AG09319 (cell line): ENCODE data around the gene SGPL1.

ENCODE experiments used
- DNase-seq: peaks from one replicate; pipeline ENCODE4 v3.0.0-alpha.2; 2010; ENCODE audit warnings: low read depth; ENCODE audit errors: extremely low read depth
- TF ChIP-seq, protein P1 (sequence below): IDR thresholded peaks from 2 replicates; pipeline ENCODE4 v1.5.1; 2011; ENCODE audit warnings: low read depth, mild to moderate bottlenecking, inconsistent platforms, low read length, moderate library complexity

The SGPL1 gene

DNA sequence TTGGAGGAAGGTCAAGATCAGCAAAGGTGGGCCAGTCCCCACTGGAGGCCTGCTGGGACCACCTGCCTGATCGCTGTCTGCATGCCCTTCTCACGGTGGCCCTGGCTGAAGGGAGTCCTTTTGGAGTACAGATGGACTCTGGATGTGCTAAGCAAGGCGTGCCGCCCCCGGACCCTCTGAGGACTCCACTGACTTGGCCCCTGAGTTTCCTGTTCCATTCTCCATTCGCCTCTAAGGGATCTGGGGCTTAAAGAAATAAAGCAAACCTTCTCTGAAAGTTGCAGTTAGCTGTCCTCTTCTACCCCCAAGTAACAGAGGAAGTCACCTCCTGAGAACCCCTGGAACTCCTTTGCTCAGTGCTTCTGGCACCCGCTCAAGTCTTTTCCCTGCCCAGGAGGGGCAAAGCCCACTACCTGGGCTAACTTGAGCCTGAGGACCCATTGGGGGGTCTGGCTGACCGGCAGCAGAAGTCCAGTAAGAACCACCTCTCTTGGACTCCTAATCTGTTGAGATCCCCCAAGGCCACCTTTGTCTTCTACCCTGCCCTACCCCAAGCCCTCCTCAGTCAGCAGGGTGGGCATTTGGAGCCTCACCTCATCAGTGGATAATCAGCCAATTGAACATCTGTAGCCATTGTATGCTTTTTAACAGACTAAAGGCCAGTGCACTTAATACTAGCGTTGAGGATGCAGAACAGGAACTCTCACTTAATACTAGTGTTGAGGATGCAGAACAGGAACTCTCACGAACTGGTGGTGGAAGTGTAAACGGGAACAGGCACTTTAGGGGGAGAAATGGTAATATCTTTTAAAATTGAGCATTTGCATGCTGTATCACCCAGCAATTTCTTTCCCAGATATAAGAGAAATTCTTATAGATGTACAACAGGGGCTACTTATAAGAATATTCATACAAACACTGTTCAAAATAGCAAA lies 32.7 kb upstream of the SGPL1 start:
- no peak for DNase-seq
- TF ChIP-seq, protein P1, sequence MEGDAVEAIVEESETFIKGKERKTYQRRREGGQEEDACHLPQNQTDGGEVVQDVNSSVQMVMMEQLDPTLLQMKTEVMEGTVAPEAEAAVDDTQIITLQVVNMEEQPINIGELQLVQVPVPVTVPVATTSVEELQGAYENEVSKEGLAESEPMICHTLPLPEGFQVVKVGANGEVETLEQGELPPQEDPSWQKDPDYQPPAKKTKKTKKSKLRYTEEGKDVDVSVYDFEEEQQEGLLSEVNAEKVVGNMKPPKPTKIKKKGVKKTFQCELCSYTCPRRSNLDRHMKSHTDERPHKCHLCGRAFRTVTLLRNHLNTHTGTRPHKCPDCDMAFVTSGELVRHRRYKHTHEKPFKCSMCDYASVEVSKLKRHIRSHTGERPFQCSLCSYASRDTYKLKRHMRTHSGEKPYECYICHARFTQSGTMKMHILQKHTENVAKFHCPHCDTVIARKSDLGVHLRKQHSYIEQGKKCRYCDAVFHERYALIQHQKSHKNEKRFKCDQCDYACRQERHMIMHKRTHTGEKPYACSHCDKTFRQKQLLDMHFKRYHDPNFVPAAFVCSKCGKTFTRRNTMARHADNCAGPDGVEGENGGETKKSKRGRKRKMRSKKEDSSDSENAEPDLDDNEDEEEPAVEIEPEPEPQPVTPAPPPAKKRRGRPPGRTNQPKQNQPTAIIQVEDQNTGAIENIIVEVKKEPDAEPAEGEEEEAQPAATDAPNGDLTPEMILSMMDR: no peak

DNA sequence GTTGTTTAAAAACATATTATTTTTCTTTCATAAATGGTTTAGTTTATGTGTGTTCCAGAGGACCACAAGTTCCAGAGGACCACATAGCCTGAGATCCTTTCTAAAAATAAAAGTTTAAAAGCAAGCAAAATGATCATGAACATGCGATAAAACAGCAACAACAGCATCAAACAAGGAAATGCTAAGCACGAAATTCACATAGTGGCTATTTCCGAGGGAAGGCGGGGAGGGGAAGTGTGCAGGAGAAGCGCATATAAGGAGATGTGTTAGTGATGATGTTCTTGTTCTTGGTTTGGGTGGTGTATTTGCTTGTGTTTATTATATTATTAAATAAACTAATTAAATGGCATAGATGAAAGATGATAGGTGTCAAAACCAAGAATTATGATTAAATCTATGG lies 31.7 kb upstream of the SGPL1 start:
- TF ChIP-seq, protein P1: no peak
- DNase-seq: no peak

DNA sequence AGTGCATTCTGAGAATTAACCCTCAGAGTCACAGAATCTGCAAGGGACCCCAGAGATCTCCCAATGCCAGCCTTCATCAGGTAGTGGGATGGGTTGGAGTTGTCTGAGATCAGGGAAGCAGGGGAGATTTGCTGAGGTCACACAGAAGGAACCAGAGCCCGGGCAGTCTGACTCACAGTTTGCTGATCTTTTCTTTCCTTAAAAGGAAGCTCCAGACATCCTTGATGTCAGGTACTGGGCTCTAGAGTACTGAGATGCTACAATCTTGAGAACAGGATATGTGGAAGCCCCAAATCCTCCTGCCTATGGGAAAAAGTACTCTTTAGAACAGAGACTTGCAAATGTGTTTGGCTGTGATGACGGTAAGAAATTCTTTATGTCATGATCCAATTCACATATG lies 31.3 kb upstream of the SGPL1 start:
- no peak for DNase-seq
- TF ChIP-seq, protein P1: no peak

DNA sequence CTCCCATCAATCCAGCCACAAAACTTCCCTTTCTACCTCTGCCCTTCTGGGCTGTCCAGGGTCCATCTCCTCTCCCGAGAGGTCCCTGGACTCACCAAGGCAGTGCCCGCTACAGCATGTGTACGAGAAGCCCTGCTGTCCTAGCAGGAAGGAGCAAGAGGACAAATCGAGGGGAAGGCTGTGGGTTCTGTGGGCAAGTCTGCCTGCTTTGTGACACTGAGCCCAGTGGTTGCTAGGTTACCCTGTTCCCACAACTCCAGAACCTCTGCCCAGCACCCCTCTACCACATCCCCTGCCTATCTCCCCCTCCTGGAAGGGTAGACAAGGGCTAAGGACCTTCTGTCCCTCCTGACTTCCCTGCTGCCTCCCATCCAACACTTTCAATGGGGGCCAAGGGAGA lies 30.6 kb upstream of the SGPL1 start, which contains the start of gene TBATA:
Gene TBATA (minus strand): TSS at position 188 of the 400 bp plus-strand sequence. CDS start 1,998 bp downstream, outside the sequence.
- TF ChIP-seq, protein P1: no peak
- no peak for DNase-seq

DNA sequence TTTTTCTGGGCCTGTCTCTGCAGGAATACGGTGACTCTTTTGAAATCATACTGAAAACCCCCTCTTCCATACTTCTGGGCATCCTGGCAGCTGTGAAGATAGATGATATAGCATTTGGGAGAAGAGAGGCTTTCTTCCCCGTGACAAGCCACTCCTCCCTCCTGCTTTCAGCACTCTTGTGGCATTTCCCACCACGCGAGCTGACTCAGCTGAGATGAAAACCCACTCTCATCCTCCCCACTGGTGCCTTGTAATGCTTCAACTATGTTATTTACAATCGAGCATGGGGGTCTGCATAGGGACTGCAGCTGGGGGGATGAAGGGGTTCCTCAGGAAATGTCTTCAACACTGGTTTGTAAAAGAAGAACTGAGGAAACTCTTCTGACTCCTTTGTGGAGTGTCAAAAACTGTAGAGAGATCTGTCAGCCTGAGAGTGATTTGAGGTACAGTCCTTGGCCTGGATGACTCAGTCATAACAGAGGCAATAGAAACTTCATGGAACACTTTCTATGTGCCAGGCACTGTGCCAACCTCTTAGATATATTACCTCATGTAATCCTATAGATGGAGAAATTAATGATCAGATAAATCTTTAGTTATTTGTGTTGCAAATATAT lies 28.8 kb upstream of the SGPL1 start:
- TF ChIP-seq, protein P1: no peak

DNA sequence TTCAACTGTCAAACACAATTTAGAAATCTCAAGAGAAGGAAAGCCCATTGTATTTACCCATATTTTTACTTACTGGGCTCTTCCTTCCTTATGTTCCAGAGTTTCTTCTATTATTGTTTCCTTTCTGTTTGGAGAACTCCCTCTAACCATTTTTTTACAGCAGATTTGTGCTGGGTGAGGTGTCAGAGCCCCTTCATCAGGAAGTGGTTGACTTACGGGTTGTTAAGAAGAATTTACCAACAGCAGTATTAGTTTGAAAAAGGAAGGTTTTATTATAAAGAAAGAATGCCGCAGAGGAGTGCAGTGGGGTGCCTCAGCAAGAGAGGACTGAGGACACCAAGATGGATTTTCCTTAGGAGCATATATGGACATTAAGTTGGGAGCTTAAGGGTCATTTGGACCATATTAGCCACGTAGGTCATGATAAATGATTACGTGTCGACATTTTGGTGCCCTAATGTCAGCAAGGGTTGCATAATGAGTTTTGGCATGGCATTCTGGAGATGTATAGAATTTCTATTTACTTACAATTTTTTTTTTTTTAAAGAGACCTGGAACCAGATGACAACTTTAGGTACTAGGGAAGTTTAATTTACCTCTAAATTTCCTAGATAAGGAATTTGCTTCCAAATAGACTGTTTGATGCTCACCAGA lies 24.2 kb upstream of the SGPL1 start:
- no peak for DNase-seq
- TF ChIP-seq, protein P1: no peak

More for the DNA sequence above, 28.8 kb upstream of the SGPL1 start:
- no peak for DNase-seq

DNA sequence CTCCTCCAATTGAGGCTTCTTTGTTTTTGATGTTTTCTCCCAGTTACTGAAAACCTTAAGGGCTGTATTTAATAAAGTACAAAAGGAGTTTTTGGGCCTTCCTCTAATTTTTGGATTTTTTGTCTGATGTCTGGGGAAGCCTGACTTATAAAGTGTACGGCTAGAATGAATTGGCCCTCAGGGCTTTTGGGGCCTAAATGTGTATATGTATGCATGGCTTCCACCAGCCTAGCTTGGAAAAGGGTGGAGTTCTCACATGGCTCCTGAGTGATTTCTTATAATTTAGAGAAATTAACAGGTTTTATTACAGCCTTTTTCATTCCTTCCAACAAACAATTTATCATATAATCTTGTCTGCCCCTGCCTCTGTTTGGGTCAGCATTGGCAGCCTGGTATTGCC lies 20.1 kb upstream of the SGPL1 start:
- TF ChIP-seq, protein P1: no peak
- DNase-seq: no peak
